WI38 (cell line): ENCODE data around the gene PRSS22.

ENCODE experiments used
- H3K4me3 ChIP-seq: 2 replicates; pipeline ENCODE4 v1.5.1; 2011; ENCODE audit warnings: low read depth, mild to moderate bottlenecking, control low read depth, low read length
- TF ChIP-seq, protein P1 (sequence below): IDR thresholded peaks from 2 replicates; pipeline ENCODE4 v1.5.1; 2012; ENCODE audit warnings: low read depth, mild to moderate bottlenecking, control low read depth, low read length

PRSS22 gene

DNA sequence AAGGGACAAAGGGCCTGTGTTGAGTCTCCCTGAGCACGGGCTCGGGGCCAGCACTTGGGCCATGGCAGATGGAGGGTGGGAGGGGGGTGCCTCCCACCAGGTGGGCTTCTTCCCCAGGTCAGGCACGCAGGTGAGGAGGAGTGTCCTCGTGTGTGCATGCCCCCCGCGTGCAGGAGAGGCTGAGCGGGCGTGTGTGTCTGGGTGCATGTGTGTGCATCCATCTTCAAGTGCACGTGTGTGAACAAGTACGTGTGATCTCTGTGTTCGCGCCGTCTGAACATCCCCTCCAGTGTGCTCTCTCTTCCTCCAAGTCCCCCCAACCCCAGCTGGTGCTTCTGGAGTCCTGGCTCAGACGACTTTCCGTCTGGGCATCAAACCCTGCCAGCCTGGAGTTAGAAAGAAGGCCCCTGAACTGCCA lies 30.6 kb downstream of the PRSS22 start:
- TF ChIP-seq, protein P1, sequence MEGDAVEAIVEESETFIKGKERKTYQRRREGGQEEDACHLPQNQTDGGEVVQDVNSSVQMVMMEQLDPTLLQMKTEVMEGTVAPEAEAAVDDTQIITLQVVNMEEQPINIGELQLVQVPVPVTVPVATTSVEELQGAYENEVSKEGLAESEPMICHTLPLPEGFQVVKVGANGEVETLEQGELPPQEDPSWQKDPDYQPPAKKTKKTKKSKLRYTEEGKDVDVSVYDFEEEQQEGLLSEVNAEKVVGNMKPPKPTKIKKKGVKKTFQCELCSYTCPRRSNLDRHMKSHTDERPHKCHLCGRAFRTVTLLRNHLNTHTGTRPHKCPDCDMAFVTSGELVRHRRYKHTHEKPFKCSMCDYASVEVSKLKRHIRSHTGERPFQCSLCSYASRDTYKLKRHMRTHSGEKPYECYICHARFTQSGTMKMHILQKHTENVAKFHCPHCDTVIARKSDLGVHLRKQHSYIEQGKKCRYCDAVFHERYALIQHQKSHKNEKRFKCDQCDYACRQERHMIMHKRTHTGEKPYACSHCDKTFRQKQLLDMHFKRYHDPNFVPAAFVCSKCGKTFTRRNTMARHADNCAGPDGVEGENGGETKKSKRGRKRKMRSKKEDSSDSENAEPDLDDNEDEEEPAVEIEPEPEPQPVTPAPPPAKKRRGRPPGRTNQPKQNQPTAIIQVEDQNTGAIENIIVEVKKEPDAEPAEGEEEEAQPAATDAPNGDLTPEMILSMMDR: no peak
- no peak overlapping the region for H3K4me3 ChIP-seq

DNA sequence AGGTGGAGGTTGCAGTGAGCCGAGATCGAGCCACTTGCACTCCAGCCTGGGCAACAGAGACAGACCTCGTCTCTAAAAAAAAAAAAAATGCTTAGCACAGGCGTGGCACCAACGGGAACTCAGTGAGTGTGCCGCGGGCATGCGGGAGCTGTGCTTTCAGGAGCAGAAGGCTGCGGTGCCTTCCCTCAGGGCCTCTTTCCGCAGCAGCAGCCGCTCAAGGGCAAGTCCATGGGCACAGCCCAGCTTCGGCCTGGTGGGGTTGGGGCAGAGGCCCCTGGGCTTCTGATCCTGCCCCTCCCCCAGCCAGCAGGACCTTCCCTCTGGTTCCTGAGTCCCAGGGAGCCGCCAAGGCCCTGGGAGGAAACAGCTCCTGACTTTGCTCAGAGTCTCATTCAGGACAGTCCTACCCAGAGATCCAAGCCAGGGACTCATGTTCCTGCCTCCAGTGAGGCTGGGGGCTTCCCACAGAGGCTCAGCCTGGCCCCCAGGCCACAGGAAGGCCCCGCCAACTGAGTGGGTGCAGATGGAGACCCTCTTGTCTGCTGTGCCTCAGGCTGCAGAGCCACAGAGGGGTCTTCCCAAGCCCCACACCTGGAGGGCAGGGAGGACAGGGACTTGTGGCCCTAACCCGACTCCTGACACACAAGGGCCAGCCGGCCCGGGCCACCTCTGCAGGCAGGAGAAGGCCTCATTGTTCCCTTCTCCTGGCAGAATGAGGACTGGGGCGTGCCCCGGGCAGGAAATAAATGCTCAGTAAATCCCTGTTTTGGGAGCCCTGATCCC lies 31.2 kb downstream of the PRSS22 start:
- no peak overlapping the region for H3K4me3 ChIP-seq
- TF ChIP-seq, protein P1: no peak

DNA sequence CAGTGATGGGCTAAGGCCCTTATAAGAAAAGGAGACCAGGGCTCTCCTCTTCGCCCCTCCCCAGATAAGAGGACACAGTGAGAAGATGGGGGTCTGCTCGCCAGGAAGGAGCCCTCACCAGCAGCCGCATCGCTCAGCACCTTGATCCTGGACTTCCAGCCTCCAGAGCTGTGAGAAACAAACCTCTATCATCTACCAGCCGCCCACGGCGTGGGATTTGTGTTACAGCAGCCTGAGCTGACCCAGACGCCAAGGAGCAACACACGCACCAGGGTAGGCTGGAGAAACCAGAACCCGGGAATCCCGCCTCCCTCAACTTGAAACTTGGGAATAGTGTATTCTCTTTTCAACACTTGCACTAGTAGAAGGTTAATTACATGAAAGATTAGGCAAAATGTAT lies 32.1 kb downstream of the PRSS22 start:
- TF ChIP-seq, protein P1: no peak

DNA sequence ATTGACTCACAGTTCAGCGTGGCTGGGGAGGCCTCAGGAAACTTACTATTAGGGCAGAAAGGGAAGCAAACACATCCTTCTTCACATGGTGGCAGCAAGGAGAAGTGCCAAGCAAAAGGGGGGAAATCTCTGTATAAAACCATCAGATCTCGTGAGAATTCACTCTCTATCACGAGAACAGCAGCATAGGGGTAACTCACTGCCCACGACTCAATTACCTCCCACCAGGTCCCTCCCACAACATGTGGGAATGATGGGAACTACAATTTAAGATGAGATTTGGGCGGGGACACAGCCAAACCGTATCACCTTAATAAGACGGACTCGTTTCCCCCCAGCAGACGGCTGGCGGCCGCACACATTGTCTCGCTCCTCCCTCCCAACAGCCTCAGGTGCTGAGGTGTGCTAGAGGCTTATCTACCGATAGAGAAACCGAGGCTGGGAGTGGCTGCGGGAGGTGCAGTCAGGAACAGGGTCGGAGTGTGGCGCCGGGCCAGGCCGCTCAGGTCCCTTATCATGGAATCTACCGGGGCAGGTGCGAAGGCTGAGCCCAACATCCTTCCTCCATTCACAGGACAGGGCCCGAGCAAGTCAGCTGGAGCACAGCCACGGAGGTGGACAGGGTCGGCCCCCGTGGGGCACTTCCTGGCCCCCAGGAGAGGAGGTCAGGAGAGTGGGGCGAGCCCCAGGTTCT lies 32.8 kb downstream of the PRSS22 start:
- TF ChIP-seq, protein P1: no peak
- no peak overlapping the region for H3K4me3 ChIP-seq

More for the DNA sequence above, 32.1 kb downstream of the PRSS22 start:
- H3K4me3 ChIP-seq: no peak overlapping the region

DNA sequence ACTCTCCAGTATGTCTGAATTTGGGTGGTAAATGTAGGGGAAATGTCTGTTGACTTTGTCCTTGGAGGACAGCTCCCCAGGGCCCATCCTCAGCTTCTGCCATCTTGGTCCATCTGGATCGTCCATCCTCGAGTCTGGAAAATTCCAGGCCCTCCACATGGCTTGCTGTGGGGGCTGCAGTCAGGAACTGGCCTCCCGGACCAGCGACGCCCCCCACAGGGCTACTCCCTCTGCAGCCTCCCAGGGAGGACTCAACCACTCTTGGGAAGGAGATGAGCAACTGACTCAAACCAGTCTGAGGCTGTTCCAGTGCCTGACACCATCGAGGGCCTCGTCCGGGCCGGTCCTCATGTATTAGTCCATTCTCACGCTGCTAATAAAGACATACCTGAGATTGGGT lies 33.3 kb downstream of the PRSS22 start:
- TF ChIP-seq, protein P1: no peak

DNA sequence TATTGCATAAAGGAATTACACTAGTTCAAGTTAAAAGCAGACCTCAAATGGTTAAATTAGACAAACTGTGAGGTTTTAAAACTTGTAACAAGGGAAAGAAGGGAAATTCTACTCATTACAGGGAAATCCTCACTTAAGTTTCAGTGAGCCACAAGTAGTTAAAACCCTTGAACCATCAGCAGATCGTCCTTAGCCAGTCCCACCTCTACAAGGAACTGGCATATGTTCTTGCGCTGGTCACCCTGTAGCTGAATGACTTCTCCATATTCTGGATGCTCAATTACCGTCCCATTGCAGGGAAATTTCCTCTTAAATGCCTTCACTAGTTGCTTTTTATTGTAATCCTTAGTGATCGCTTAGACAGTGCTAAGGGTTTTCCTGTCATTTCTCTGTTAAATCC lies 35.5 kb downstream of the PRSS22 start:
- TF ChIP-seq, protein P1: no peak
- no peak overlapping the region for H3K4me3 ChIP-seq

More for the DNA sequence above, 33.3 kb downstream of the PRSS22 start:
- no peak overlapping the region for H3K4me3 ChIP-seq

DNA sequence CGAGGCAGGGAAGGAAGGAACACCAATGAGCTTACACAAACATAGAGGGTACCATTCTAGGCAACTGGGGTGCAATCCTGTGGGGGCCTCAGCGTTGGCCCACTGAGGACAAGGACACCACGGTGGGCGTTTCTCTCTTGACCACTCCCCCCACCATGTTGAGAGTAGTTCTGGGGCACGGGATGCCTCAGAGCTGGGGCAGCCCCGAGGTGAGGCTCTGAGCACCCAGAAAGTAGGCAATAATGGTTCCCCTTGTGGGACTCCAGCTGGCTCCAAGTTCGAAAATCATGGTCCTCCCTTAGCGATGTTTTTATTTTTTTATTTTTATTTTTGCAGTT lies 35.8 kb downstream of the PRSS22 start:
- TF ChIP-seq, protein P1: no peak
- H3K4me3 ChIP-seq: no peak overlapping the region
